ENCODE measurements around the gene ITIH3. TPM values are rescaled to one million over a fixed set of nuclear protein-coding genes. Genes with fewer than 3 reads are reported as not detected.

The ITIH3 gene
- total RNA-seq, 1 experiment from 2014 or later = not detected

- Histone ChIP-seq H3K79me1 (ENCODE audit: insufficient read depth, low read depth, low read length, poor library complexity, severe bottlenecking) (no peaks in the 10 kb centered on the region), H4K5ac (ENCODE audit: insufficient read length, low read depth, low read length) (no peak overlapping the region), H4K91ac (ENCODE audit: insufficient read length, low read depth, low read length) (no peak overlapping the region), H3K4me1 (ENCODE audit: insufficient read depth, low read length) (no peaks in the 10 kb centered on the region), H3K27me3 (ENCODE audit: insufficient read depth, low read length) (no peaks in the 10 kb centered on the region), H3K9ac (ENCODE audit: extremely low read depth, insufficient read length, low read length) (no peak overlapping the region), H3T11ph (ENCODE audit: low read length) (no peak overlapping the region), H2BK20ac (ENCODE audit: low read depth, low read length, poor library complexity, severe bottlenecking) (no peak overlapping the region), H3K4me2 (ENCODE audit: insufficient read depth, insufficient read length, low read length) (no peak overlapping the region), H3K23me2 (ENCODE audit: insufficient read length, low read depth, low read length, poor library complexity, severe bottlenecking) (no peaks in the 10 kb centered on the region), H3K56ac (ENCODE audit: insufficient read length, low read depth, low read length) (no peak overlapping the region), H2AFZ (ENCODE audit: low read length) (no peak overlapping the region), H3K27ac (ENCODE audit: insufficient read length, low read depth, low read length) (no peak overlapping the region), H2BK12ac (ENCODE audit: insufficient read length, low read depth, low read length) (no peak overlapping the region), H3K9me3 (ENCODE audit: control insufficient read depth, low read depth, low read length) (no peaks in the 10 kb centered on the region), H3K79me2 (ENCODE audit: insufficient read depth, low read length) (no peaks in the 10 kb centered on the region), H3K14ac (ENCODE audit: insufficient read depth, low read length) (no peak overlapping the region), H4K20me1 (ENCODE audit: control insufficient read depth, insufficient read depth, insufficient read length) (no peaks in the 10 kb centered on the region), H4K8ac (replicated peaks; ENCODE audit: insufficient read length, low read depth, low read length) (no peak overlapping the region), H2BK15ac (ENCODE audit: low read depth, low read length) (no peak overlapping the region), H2AK5ac (ENCODE audit: insufficient read length, low read length) (no peak overlapping the region), H3K18ac (ENCODE audit: insufficient read length, low read depth, low read length) (no peak overlapping the region), H3K23ac (ENCODE audit: insufficient read length, low read depth, low read length) (no peak overlapping the region), H2BK120ac (ENCODE audit: low read depth, low read length, poor library complexity, severe bottlenecking) (no peak overlapping the region), H3K4ac (ENCODE audit: low read depth, low read length) (no peak overlapping the region), H2BK5ac (ENCODE audit: insufficient read length, low read length) (no peak overlapping the region)
- peaks cover 0 to 10% (median 3%) of the 10 kb centered on the region in 3 experiments; a peak in 5 of 7 replicates for H3K36me3 Mint-ChIP-seq (ENCODE audit: insufficient read depth in 1 of 3, low read depth in 3 of 3)
- no peak for DNase-seq
- no peaks in the 10 kb centered on the region for H3K9me3 Mint-ChIP-seq
- no peaks in the 10 kb centered on the region for H3K27me3 Mint-ChIP-seq (ENCODE audit: low read depth)
- H3K4me1 Mint-ChIP-seq = peaks cover 0 to 11% of the 10 kb centered on the region in 2 experiments
- no peak overlapping the region; a peak in 1 of 7 replicates for H3K27ac Mint-ChIP-seq
- TF ChIP-seq CTCF (conservative IDR thresholded peaks at IDR 0.05) = no peak
- H3K4me3 Mint-ChIP-seq = no peak overlapping the region
- WGBS (ENCODE audit: extremely low coverage, insufficient read length, low lambda C conversion rate) = no CpG with 5 or more reads among the region's 12 CpGs
Measured at GRCh38 chr3:52841981-52842340, 47.4 kb downstream of the ITIH3 start.

Data from H9 (cell line).